CD4-positive, alpha-beta T cell treated with Interleukin-4 for 1 hour (primary cell): ENCODE measurements around the gene NKD2.
"Not testable (repeated sequence)": the region's sequence is repeated elsewhere in the genome, so short reads cannot be mapped to it uniquely, and the experiment has no call there.

Experiments
- DNase-seq, 2 donors: peaks; one replicate each; pipeline ENCODE4 v3.0.0-alpha.2; 2020 to 2022

NKD2 gene

GRCh38 chr5:1014781-1015221 is 6.2 kb downstream of the NKD2 start:
- DNase-seq = no peak

GRCh38 chr5:1015507-1015906 is 6.9 kb downstream of the NKD2 start:
- no peak for DNase-seq

- DNase-seq = no peak
Observed at GRCh38 chr5:1016036-1016435, 7.4 kb downstream of the NKD2 start.

GRCh38 chr5:1016476-1016875 is 7.9 kb downstream of the NKD2 start:
- no peak for DNase-seq

- DNase-seq = no peak
Observed at GRCh38 chr5:1017056-1017455, 8.5 kb downstream of the NKD2 start.

GRCh38 chr5:1017691-1018455 is 9.3 kb downstream of the NKD2 start:
- DNase-seq = no peak

GRCh38 chr5:1018596-1018995 is 10.0 kb downstream of the NKD2 start:
- DNase-seq = no peak

GRCh38 chr5:1019001-1019905 is 10.7 kb downstream of the NKD2 start:
- no peak for DNase-seq

GRCh38 chr5:1020452-1020961 is 11.9 kb downstream of the NKD2 start:
- DNase-seq = no peak

GRCh38 chr5:1021136-1021968 is 12.8 kb downstream of the NKD2 start:
- DNase-seq = no peak

- not testable (repeated sequence) for DNase-seq
Observed at GRCh38 chr5:1021969-1022336, 13.4 kb downstream of the NKD2 start.

GRCh38 chr5:1026700-1027621 is 18.4 kb downstream of the NKD2 start:
- DNase-seq = no peak

- no peak for DNase-seq
Observed at GRCh38 chr5:1027631-1028441, 19.2 kb downstream of the NKD2 start.

GRCh38 chr5:1028481-1029281 is 20.1 kb downstream of the NKD2 start:
- no peak for DNase-seq

GRCh38 chr5:1029282-1029944 is 20.8 kb downstream of the NKD2 start:
- no peak for DNase-seq

- DNase-seq = no peak
Observed at GRCh38 chr5:1029945-1030625, 21.5 kb downstream of the NKD2 start.

GRCh38 chr5:1030801-1031271 is 22.2 kb downstream of the NKD2 start:
- no peak for DNase-seq

GRCh38 chr5:1031306-1031959 is 22.8 kb downstream of the NKD2 start:
- DNase-seq = no peak
